Measurements from ENCODE around the gene CDHR3. TPM values are rescaled to one million over a fixed set of nuclear protein-coding genes. Genes with fewer than 3 reads are reported as not detected.
"Not testable (repeated sequence)": the region's sequence is repeated elsewhere in the genome, so short reads cannot be mapped to it uniquely, and the experiment has no call there.

The CDHR3 gene
- total RNA-seq, 2 donors from 2014 or later, result 5.3 to 7.7 TPM

DNA sequence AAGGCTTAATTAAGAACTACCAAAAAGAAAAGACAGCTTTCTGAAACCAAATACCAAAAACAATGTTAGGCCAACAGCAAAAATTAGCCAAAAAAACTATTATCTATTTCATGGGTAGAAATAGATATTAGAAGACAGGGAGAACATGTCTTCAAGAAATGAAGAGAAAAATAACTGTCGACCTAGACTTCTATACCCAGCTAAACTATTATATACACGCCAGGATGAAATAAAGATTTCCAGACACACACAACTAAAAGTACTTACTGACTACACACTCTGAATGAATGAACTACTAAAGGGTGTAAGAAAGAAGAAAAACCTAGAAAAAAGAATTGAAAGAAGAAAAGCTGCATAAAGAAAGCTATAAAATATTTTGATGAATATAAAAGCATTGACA is 11.5 kb upstream of the CDHR3 start:
- H3K27me3 ChIP-seq, result no peaks in the 10 kb centered on the region
- intact Hi-C loops (cut with DNase I), result loop anchor here (5.0 kb wide), 1 partner anchor 486 kb away; no protein-coding TSS in a partner anchor
- no peaks in the 10 kb centered on the region for H3K36me3 ChIP-seq
- H3K4me3 ChIP-seq, result no peak overlapping the region
- DNase-seq, result no peak
- H3K9ac ChIP-seq (ENCODE audit: low read depth in 2 of 2, low read length in 2 of 2), result no peak overlapping the region
- TF ChIP-seq, protein P1, sequence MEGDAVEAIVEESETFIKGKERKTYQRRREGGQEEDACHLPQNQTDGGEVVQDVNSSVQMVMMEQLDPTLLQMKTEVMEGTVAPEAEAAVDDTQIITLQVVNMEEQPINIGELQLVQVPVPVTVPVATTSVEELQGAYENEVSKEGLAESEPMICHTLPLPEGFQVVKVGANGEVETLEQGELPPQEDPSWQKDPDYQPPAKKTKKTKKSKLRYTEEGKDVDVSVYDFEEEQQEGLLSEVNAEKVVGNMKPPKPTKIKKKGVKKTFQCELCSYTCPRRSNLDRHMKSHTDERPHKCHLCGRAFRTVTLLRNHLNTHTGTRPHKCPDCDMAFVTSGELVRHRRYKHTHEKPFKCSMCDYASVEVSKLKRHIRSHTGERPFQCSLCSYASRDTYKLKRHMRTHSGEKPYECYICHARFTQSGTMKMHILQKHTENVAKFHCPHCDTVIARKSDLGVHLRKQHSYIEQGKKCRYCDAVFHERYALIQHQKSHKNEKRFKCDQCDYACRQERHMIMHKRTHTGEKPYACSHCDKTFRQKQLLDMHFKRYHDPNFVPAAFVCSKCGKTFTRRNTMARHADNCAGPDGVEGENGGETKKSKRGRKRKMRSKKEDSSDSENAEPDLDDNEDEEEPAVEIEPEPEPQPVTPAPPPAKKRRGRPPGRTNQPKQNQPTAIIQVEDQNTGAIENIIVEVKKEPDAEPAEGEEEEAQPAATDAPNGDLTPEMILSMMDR (IDR thresholded peaks at IDR 0.05), result no peak
- no peaks in the 10 kb centered on the region for H3K4me1 ChIP-seq
- no peaks in the 10 kb centered on the region for H3K9me3 ChIP-seq
- H3K27ac ChIP-seq, result no peak overlapping the region

DNA sequence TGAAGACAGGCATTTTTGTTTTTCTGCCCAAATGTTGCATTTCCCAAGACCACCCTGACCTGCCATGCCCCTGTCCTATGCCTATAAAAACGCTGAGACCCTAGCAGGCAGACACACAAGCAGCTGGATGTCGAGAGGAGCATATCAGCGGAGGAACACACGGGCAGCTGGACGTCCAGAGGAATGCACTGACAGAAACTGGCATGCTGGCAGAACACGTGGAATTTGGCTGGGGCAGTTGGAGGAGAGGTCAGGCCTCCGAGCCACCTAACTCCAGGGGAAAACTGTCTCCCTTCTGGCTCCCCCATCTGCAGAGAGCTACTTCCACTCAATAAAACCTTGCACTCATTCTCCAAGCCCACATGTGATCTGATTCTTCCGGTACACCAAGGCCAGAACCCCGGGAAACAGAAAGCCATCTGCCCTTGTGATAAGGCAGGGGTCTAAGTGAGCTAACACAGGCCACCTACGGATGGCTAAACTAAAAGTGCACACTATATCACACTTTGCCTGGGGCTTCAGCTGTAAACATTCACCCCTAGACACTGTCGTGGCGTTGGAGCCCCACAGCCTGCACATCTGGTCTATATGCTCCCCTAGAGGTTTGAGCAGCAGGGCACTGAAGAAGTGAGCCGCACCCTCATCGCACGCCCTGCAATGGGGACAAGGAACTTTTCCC is 10.0 kb upstream of the CDHR3 start:
- intact Hi-C loops (cut with DNase I), result loop anchor here (5.0 kb wide), 1 partner anchor 484 kb away; no protein-coding TSS in a partner anchor
- no peak overlapping the region for H3K4me3 ChIP-seq
- DNase-seq, result no peak
- no peaks in the 10 kb centered on the region for H3K4me1 ChIP-seq
- H3K27me3 ChIP-seq, result no peaks in the 10 kb centered on the region
- H3K9me3 ChIP-seq, result no peaks in the 10 kb centered on the region
- H3K27ac ChIP-seq, result no peak overlapping the region
- TF ChIP-seq, protein P1 (IDR thresholded peaks at IDR 0.05), result no peak
- H3K9ac ChIP-seq (ENCODE audit: low read depth in 2 of 2, low read length in 2 of 2), result no peak overlapping the region
- no peaks in the 10 kb centered on the region for H3K36me3 ChIP-seq

- no peaks in the 10 kb centered on the region for H3K9me3 ChIP-seq
- TF ChIP-seq, protein P1 (IDR thresholded peaks at IDR 0.05), result no peak
- H3K4me1 ChIP-seq, result no peaks in the 10 kb centered on the region
- no peak overlapping the region for H3K9ac ChIP-seq (ENCODE audit: low read depth in 2 of 2, low read length in 2 of 2)
- no peak overlapping the region for H3K4me3 ChIP-seq
- H3K27ac ChIP-seq, result no peak overlapping the region
- intact Hi-C loops (cut with DNase I), result loop anchor here (5.0 kb wide), 1 partner anchor 483 kb away; no protein-coding TSS in a partner anchor
- no peaks in the 10 kb centered on the region for H3K27me3 ChIP-seq
- H3K36me3 ChIP-seq, result no peaks in the 10 kb centered on the region
- DNase-seq, result no peak
These were observed 8.4 kb upstream of the CDHR3 start for GRCh38 chr7:105954711-105955110.

GRCh38 chr7:105955651-105956466 is 7.2 kb upstream of the CDHR3 start:
- DNase-seq; H3K9ac ChIP-seq (ENCODE audit: low read depth in 2 of 2, low read length in 2 of 2); H3K9me3 ChIP-seq; intact Hi-C loops (cut with DNase I); H3K36me3 ChIP-seq; H3K4me3 ChIP-seq; H3K27me3 ChIP-seq; H3K4me1 ChIP-seq; H3K27ac ChIP-seq: not testable (repeated sequence)

GRCh38 chr7:105958012-105958411 is 5.1 kb upstream of the CDHR3 start:
- TF ChIP-seq, protein P1 (IDR thresholded peaks at IDR 0.05), result no peak
- H3K4me3 ChIP-seq, result no peak overlapping the region
- intact Hi-C loops (cut with DNase I), result no loop called here
- H3K9me3 ChIP-seq, result no peaks in the 10 kb centered on the region
- H3K36me3 ChIP-seq, result no peaks in the 10 kb centered on the region
- no peaks in the 10 kb centered on the region for H3K4me1 ChIP-seq
- H3K27me3 ChIP-seq, result no peaks in the 10 kb centered on the region
- H3K9ac ChIP-seq (ENCODE audit: low read depth in 2 of 2, low read length in 2 of 2), result no peak overlapping the region
- no peak for DNase-seq
- H3K27ac ChIP-seq, result no peak overlapping the region

GRCh38 chr7:105962353-105962752 is 711 bp upstream of the CDHR3 start:
- Histone ChIP-seq H3K9me3 (no peaks in the 10 kb centered on the region), H3K27ac (no peak overlapping the region), H3K4me3 (no peak overlapping the region), H3K9ac (ENCODE audit: low read depth in 2 of 2, low read length in 2 of 2) (no peak overlapping the region), H3K36me3 (no peaks in the 10 kb centered on the region), H3K4me1 (no peaks in the 10 kb centered on the region), H3K27me3 (no peaks in the 10 kb centered on the region)
- TF ChIP-seq, protein P1 (IDR thresholded peaks at IDR 0.05), result no peak
- DNase-seq, result no peak
- intact Hi-C loops (cut with DNase I), result no loop called here
